ENCODE results near the gene ESCO1. TPM values are rescaled to one million over a fixed set of nuclear protein-coding genes. Genes with fewer than 3 reads are reported as not detected.
A peak's percentile ranks its signal among the peaks of the same experiment; 100 is the strongest.

ESCO1 gene
- total and polyA plus RNA-seq, 2 of the 13 experiments (the other 11 are each of a cell fraction or from before 2014, with no cell fraction given), result 6.3 to 19.4 TPM

GRCh38 chr18:21612125-21613039, 11.9 kb upstream of the ESCO1 start, which contains the start of gene SNRPD1 (continued):
- TF ChIP-seq, protein P1, sequence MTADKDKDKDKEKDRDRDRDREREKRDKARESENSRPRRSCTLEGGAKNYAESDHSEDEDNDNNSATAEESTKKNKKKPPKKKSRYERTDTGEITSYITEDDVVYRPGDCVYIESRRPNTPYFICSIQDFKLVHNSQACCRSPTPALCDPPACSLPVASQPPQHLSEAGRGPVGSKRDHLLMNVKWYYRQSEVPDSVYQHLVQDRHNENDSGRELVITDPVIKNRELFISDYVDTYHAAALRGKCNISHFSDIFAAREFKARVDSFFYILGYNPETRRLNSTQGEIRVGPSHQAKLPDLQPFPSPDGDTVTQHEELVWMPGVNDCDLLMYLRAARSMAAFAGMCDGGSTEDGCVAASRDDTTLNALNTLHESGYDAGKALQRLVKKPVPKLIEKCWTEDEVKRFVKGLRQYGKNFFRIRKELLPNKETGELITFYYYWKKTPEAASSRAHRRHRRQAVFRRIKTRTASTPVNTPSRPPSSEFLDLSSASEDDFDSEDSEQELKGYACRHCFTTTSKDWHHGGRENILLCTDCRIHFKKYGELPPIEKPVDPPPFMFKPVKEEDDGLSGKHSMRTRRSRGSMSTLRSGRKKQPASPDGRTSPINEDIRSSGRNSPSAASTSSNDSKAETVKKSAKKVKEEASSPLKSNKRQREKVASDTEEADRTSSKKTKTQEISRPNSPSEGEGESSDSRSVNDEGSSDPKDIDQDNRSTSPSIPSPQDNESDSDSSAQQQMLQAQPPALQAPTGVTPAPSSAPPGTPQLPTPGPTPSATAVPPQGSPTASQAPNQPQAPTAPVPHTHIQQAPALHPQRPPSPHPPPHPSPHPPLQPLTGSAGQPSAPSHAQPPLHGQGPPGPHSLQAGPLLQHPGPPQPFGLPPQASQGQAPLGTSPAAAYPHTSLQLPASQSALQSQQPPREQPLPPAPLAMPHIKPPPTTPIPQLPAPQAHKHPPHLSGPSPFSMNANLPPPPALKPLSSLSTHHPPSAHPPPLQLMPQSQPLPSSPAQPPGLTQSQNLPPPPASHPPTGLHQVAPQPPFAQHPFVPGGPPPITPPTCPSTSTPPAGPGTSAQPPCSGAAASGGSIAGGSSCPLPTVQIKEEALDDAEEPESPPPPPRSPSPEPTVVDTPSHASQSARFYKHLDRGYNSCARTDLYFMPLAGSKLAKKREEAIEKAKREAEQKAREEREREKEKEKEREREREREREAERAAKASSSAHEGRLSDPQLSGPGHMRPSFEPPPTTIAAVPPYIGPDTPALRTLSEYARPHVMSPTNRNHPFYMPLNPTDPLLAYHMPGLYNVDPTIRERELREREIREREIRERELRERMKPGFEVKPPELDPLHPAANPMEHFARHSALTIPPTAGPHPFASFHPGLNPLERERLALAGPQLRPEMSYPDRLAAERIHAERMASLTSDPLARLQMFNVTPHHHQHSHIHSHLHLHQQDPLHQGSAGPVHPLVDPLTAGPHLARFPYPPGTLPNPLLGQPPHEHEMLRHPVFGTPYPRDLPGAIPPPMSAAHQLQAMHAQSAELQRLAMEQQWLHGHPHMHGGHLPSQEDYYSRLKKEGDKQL (CRISPR knock-in tag; IDR thresholded peaks at IDR 0.05; ENCODE audit: low read depth), result 0 out of 2 replicates have a peak, but pooled peaks have one; percentile 24
- TF ChIP-seq ZNF513 (CRISPR knock-in tag; conservative IDR thresholded peaks at IDR 0.05), result no peak
- TF ChIP-seq PTBP1 (IDR thresholded peaks at IDR 0.05; ENCODE audit: low read depth, low read length, poor library complexity, severe bottlenecking), result peak; percentile 79
- peak; percentile 70; the same call in 1 of the 2 replicates for TF ChIP-seq AHDC1 (CRISPR knock-in tag; IDR thresholded peaks at IDR 0.05; ENCODE audit: borderline replicate concordance)
- TF ChIP-seq ZNF30 (CRISPR knock-in tag; IDR thresholded peaks at IDR 0.05), result no peak
- TF ChIP-seq, protein P2, sequence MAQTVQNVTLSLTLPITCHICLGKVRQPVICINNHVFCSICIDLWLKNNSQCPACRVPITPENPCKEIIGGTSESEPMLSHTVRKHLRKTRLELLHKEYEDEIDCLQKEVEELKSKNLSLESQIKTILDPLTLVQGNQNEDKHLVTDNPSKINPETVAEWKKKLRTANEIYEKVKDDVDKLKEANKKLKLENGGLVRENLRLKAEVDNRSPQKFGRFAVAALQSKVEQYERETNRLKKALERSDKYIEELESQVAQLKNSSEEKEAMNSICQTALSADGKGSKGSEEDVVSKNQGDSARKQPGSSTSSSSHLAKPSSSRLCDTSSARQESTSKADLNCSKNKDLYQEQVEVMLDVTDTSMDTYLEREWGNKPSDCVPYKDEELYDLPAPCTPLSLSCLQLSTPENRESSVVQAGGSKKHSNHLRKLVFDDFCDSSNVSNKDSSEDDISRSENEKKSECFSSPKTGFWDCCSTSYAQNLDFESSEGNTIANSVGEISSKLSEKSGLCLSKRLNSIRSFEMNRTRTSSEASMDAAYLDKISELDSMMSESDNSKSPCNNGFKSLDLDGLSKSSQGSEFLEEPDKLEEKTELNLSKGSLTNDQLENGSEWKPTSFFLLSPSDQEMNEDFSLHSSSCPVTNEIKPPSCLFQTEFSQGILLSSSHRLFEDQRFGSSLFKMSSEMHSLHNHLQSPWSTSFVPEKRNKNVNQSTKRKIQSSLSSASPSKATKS (CRISPR knock-in tag; IDR thresholded peaks at IDR 0.05), result peak; percentile 94
- TF ChIP-seq MAFK (conservative IDR thresholded peaks at IDR 0.05 in 1 of 2, IDR thresholded peaks at IDR 0.05 in 1 of 2; ENCODE audit: low read length in 2 of 2), result no peak
- peak; percentile 93 for TF ChIP-seq ZNF766 (CRISPR knock-in tag; IDR thresholded peaks at IDR 0.05; ENCODE audit: borderline replicate concordance)
- TF ChIP-seq ZBTB26 (CRISPR knock-in tag; IDR thresholded peaks at IDR 0.05; ENCODE audit: borderline replicate concordance), result peak; percentile 83; the same call in 1 of the 2 replicates
